Measurements from ENCODE around the gene CLTC.
"Not testable (repeated sequence)": the region's sequence is repeated elsewhere in the genome, so short reads cannot be mapped to it uniquely, and the experiment has no call there.

The CLTC gene

GRCh38 chr17:59619298-59620063 is at the start of gene CLTC:
TSS of gene CLTC (plus strand) at chr17:59619895. CDS start at chr17:59620132, 237 bp downstream.
- DNase-seq, result peak; percentile 82

GRCh38 chr17:59572301-59572924 is 47.3 kb upstream of the CLTC start:
- no peak for DNase-seq

GRCh38 chr17:59584168-59584567 is 35.5 kb upstream of the CLTC start:
- DNase-seq, result not testable (repeated sequence)

GRCh38 chr17:59600169-59600568 is 19.5 kb upstream of the CLTC start:
- DNase-seq, result no peak

- DNase-seq, result no peak
Measured at GRCh38 chr17:59601130-59601529, 18.6 kb upstream of the CLTC start.

- DNase-seq, result no peak
Measured at GRCh38 chr17:59607061-59607460, 12.6 kb upstream of the CLTC start.

GRCh38 chr17:59607817-59608403 is 11.8 kb upstream of the CLTC start:
- no peak for DNase-seq

GRCh38 chr17:59611503-59611902 is 8.2 kb upstream of the CLTC start:
- DNase-seq, result no peak

- DNase-seq, result no peak
Measured at GRCh38 chr17:59616253-59616920, 3.3 kb upstream of the CLTC start.

GRCh38 chr17:59617156-59617732 is 2.5 kb upstream of the CLTC start:
- peak; percentile 12 for DNase-seq

GRCh38 chr17:59619035-59619297 is 729 bp upstream of the CLTC start:
- no peak for DNase-seq

GRCh38 chr17:59620064-59620359 is 317 bp downstream of the CLTC start:
- no peak for DNase-seq

GRCh38 chr17:59620518-59621259 is 994 bp downstream of the CLTC start:
- peak; percentile 2 for DNase-seq

- no peak for DNase-seq
Measured at GRCh38 chr17:59621771-59622170, 2.1 kb downstream of the CLTC start.

- DNase-seq, result no peak
Measured at GRCh38 chr17:59623151-59623550, 3.5 kb downstream of the CLTC start.

GRCh38 chr17:59626756-59627155 is 7.1 kb downstream of the CLTC start:
- DNase-seq, result no peak

- DNase-seq, result peak; percentile 11
Measured at GRCh38 chr17:59627274-59627673, 7.6 kb downstream of the CLTC start.

GRCh38 chr17:59627770-59628171 is 8.1 kb downstream of the CLTC start:
- DNase-seq, result no peak

- no peak for DNase-seq
Measured at GRCh38 chr17:59629174-59629573, 9.5 kb downstream of the CLTC start.

- no peak for DNase-seq
Measured at GRCh38 chr17:59631276-59631675, 11.6 kb downstream of the CLTC start.

GRCh38 chr17:59632398-59632797 is 12.7 kb downstream of the CLTC start:
- no peak for DNase-seq

GRCh38 chr17:59633658-59634359 is 14.1 kb downstream of the CLTC start:
- DNase-seq, result no peak
